Activated CD4-positive, alpha-beta T cell treated with anti-CD3 and anti-CD28 coated beads, Interleukin-10, Interleukin-2, amounts not matched to agents 100 ng/mL and 50 ng/mL, durations not matched to agents 16 hours and 8 hours (primary cell): ENCODE measurements around the gene RENBP.

ENCODE experiments used
- DNase-seq: peaks from one replicate; pipeline ENCODE4 v3.0.0-alpha.2; 2020

The RENBP gene

DNA sequence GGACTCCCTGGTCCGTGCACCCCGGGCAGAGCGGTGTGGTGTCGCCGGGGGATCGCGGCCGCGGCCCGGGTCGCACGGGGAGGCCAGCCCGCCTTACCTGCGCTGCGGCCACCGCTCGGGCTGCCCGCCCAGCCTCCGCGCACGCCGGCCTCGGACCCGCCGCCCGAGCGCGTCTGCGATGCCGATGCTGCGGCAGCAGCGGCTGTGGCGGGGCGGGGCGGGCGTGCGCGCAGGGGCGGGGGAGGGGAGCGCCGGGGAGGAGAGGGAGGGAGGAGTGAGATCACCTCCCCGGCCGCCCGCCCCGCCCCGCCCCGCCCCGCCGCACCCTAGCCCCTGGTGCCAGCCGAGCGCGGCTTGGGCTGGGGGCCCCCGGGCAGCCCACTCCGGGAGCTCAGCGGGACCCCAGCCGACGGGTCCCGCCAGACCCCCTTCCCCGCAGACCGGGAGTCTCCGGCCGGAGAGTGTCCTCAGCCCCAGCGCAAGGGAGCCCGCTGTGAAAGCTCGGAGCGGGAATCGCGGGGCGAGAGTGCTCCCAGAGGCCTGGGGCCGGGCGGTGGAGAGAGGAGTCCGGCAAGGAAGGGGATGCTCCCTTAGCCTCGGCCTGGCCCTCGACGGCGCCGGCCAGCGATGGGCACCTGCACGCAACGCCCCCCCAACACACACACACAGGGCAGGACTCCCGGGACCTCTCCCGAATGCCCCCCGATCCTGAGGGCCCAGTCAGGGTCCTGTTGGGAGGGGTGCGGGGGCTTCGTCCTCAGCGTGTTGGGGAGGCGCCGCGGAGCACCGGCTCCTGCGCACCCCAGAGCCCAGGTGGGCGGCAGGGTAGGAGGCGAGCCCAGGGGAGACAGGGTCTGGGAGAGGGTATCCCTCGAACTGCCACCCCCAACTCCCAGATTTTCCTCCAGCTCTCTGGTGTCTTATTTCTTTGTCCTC is 58.2 kb downstream of the RENBP start, which contains the start of gene L1CAM:
Gene L1CAM, minus strand, starts transcription at position 206 of the 936 bp plus-strand sequence. CDS start 10,337 bp downstream, outside the sequence.
- DNase-seq: no peak
